Heart left ventricle (tissue), 13 donors: Measurements from ENCODE around the gene ANP32A.

Source experiments
- POLR2A ChIP-seq, 2 donors: fragments of 450-650 bp; IDR thresholded peaks; one replicate each; pipeline ENCODE4 v1.6.1; 2017; ENCODE audit warnings: antibody characterized with exemption in 2 of 2, mild to moderate bottlenecking in 2 of 2, moderate library complexity in 2 of 2
- TF ChIP-seq, protein P1 (sequence below), 12 donors: fragments of 200-600 bp; sonication (generic) in 4 of 12; IDR thresholded peaks; one replicate each; pipeline versions ENCODE4 v1.5.0 to v1.8.0; 2018 to 2022; ENCODE audit warnings: antibody characterized with exemption in 12 of 12, mild to moderate bottlenecking in 5 of 12
- donor health status: ischemic (EF 13 %, LVEDD 7.1; RV severe dilation, severe dysfunction).
- donor health status: DM: no; HTN: yes; CAD: no.
- donor health status: DM: no; HTN: no; CAD: no.
- donor health status: ischemic (EF 25% LVEDD 6.9; RV normal size, moderate dysfunction).
- donor health status: ischemic (EF 25% LVEDD 5.7; RV mildly dilated, moderate dysfunction).
- donor health status: ischemic (EF 35%, LVEDD 5.7; RV mildly dilated, moderate dysfunction).
- donor health status: nonischemic (EF 11% LVEDD 7.7; RV severe dilation, severe dysfunction).
- donor health status: DM: yes; HTN: yes; CAD: no.
- donor health status: PGD.
- donor health status: ischemic (EF 29% LVEDD 5.4; RV normal size, mild dysfunction).
- donor health status: nonischemic (EF 23%, LVEDD 6.1; RV moderate dilation, normal function).

DNA sequence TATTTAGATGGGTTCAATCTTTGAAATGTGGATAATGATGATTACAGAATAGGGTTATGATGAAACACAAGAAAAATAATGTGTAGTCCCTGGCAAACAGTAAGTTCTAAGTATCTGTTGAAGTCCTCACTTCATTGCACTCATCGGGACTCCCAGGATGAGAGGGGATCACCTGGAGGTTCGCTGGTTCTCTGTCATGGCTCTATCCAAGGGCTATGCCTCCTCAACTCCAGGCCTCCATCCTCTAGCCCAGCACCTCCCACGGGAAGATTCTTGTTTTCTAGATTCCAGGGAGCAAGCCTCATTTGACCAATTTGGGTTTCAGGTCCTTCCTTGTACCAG is 45.5 kb downstream of the ANP32A start:
- TF ChIP-seq, protein P1, sequence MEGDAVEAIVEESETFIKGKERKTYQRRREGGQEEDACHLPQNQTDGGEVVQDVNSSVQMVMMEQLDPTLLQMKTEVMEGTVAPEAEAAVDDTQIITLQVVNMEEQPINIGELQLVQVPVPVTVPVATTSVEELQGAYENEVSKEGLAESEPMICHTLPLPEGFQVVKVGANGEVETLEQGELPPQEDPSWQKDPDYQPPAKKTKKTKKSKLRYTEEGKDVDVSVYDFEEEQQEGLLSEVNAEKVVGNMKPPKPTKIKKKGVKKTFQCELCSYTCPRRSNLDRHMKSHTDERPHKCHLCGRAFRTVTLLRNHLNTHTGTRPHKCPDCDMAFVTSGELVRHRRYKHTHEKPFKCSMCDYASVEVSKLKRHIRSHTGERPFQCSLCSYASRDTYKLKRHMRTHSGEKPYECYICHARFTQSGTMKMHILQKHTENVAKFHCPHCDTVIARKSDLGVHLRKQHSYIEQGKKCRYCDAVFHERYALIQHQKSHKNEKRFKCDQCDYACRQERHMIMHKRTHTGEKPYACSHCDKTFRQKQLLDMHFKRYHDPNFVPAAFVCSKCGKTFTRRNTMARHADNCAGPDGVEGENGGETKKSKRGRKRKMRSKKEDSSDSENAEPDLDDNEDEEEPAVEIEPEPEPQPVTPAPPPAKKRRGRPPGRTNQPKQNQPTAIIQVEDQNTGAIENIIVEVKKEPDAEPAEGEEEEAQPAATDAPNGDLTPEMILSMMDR (IDR thresholded peaks at IDR 0.05) = no peak
- no peak for TF ChIP-seq POLR2A (IDR thresholded peaks at IDR 0.05)
